GM12891 (cell line): ENCODE results near the gene NGB.

Source experiments
- POLR2A ChIP-seq: IDR thresholded peaks from 2 replicates; pipeline ENCODE4 v1.6.1; 2011; ENCODE audit warnings: low read depth, low read length, control low read depth
- POLR2AphosphoS5 ChIP-seq: IDR thresholded peaks from 2 replicates; pipeline ENCODE4 v1.6.1; 2011; ENCODE audit warnings: low read depth, low read length, control low read depth
- TAF1 ChIP-seq: IDR thresholded peaks from 2 replicates; pipeline ENCODE4 v1.6.1; 2011; ENCODE audit warnings: low read depth, low read length, control low read depth

DNA sequence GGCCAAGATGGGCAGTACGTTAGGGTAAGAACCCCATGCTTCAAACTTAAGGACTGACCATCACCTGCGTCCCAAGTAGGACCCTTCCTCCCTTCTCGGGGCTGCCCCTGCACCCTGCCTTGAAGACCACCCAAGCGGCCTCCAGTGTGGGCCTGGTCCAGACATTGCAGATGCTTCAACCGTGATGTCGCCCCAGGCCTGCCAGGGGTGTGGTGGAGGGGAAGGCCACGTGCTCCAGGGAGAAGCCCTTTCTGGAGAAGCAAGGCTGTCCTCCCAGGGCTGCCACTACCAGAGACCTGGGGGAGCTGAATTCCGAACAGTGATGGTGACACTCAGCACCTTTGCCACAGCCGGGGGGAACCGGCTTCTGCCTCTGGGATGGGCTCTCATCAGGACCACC is 13.3 kb downstream of the NGB start:
- TF ChIP-seq POLR2AphosphoS5 (no peak), POLR2A (no peak), TAF1 (no peak)
